Endodermal cell (in vitro differentiated cells): ENCODE measurements around the gene FEM1C. TPM values are rescaled to one million over a fixed set of nuclear protein-coding genes. Genes with fewer than 3 reads are reported as not detected.

Experiments
- DNase-seq: peaks from one replicate; pipeline ENCODE4 v3.0.0-alpha.2; 2017
- H3K27ac ChIP-seq: 2 replicates; pipeline ENCODE4 v1.5.1; 2013; ENCODE audit warnings: mild to moderate bottlenecking, low read depth, low read length, moderate library complexity
- H3K27me3 ChIP-seq: 2 replicates; pipeline ENCODE4 v1.6.1; 2013; ENCODE audit warnings: mild to moderate bottlenecking, low read length, moderate library complexity; ENCODE audit not compliant: insufficient read depth, control insufficient read depth, poor library complexity, severe bottlenecking
- H3K36me3 ChIP-seq: 2 replicates; pipeline ENCODE4 v1.7.0; 2013; ENCODE audit warnings: mild to moderate bottlenecking, low read length, moderate library complexity; ENCODE audit not compliant: control insufficient read depth, insufficient read depth
- H3K4me1 ChIP-seq: one replicate; pipeline ENCODE4 v1.7.0; 2013; ENCODE audit warnings: low read length; ENCODE audit not compliant: control insufficient read depth, insufficient read depth
- H3K4me3 ChIP-seq: 2 replicates; pipeline ENCODE4 v1.5.1; 2013; ENCODE audit warnings: mild to moderate bottlenecking, low read length, moderate library complexity
- H3K9ac ChIP-seq: 2 replicates; pipeline ENCODE4 v1.6.1; 2013; ENCODE audit warnings: mild to moderate bottlenecking, low read length, moderate library complexity; ENCODE audit not compliant: poor library complexity, severe bottlenecking; ENCODE audit errors: extremely low read depth
- H3K9me3 ChIP-seq: 2 replicates; pipeline ENCODE4 v1.6.1; 2013; ENCODE audit warnings: mild to moderate bottlenecking, low read length, moderate library complexity; ENCODE audit not compliant: control insufficient read depth
- H3K27ac Mint-ChIP-seq: 2 replicates; pipeline ENCODE4 v1.8.0; 2020; ENCODE audit warnings: mixed read lengths
- H3K27me3 Mint-ChIP-seq: 2 replicates; pipeline ENCODE4 v1.8.0; 2021; ENCODE audit warnings: mild to moderate bottlenecking, mixed read lengths; ENCODE audit not compliant: insufficient read depth
- H3K36me3 Mint-ChIP-seq: 2 replicates; pipeline ENCODE4 v1.8.0; 2020; ENCODE audit warnings: low read depth, mixed read lengths
- H3K4me1 Mint-ChIP-seq: 2 replicates; pipeline ENCODE4 v1.8.0; 2020; ENCODE audit warnings: mixed read lengths
- H3K4me3 Mint-ChIP-seq: 2 replicates; pipeline ENCODE4 v1.8.0; 2020; ENCODE audit warnings: mild to moderate bottlenecking, moderate library complexity, mixed read lengths
- H3K9me3 Mint-ChIP-seq: 2 replicates; pipeline ENCODE4 v1.8.0; 2020; ENCODE audit warnings: mild to moderate bottlenecking, mixed read lengths
- CTCF ChIP-seq: fragments of 200-600 bp; sonication (generic); conservative IDR thresholded peaks from 2 replicates; pipeline ENCODE4 v1.5.0; 2021; ENCODE audit warnings: antibody characterized with exemption, mild to moderate bottlenecking
- whole genome bisulfite sequencing, 2 experiments: methylation state at CpG; one replicate each; pipeline versions ENCODE4 v1.1.5 to v1.1.7; 2013; ENCODE audit warnings: missing lambda C conversion rate in 2 of 2, mixed read lengths in 1 of 2; ENCODE audit not compliant: insufficient coverage in 1 of 2, insufficient read length in 1 of 2; 5-methylcytosine and 5-hydroxymethylcytosine counted together
- total RNA-seq, 2 donors: library from RNA; stranded (reverse); fragmentation: NEBNext Ultra II Directional in 1 of 2; extraction: Animal tissue kit (Norgen Biotek cat#: 25700) in 1 of 2; gene quantifications; 2 replicates in 1 of 2; 3 replicates in 1 of 2; pipeline ENCODE4 v1.2.1, GENCODE V29; 2021

Gene FEM1C
- total RNA-seq, 2 donors from 2014 or later: 12.3 to 14.4 TPM

- no peaks in the 10 kb centered on the region for H3K36me3 Mint-ChIP-seq
- H3K36me3 ChIP-seq: no peaks in the 10 kb centered on the region
- TF ChIP-seq CTCF: peak; percentile 82
- H3K27ac ChIP-seq: no peak overlapping the region
- H3K27me3 ChIP-seq: no peaks in the 10 kb centered on the region
- DNase-seq: no peak
- no peaks in the 10 kb centered on the region for H3K4me1 Mint-ChIP-seq
- WGBS, 2 experiments: 64 to 84% methylated on average over 5 to 6 of the region's 6 CpGs
- no peaks in the 10 kb centered on the region for H3K9me3 ChIP-seq
- H3K4me1 ChIP-seq: no peaks in the 10 kb centered on the region
- no peak overlapping the region for H3K9ac ChIP-seq
- H3K4me3 ChIP-seq: no peak overlapping the region
- no peak overlapping the region for H3K27ac Mint-ChIP-seq
- H3K27me3 Mint-ChIP-seq: no peaks in the 10 kb centered on the region
- no peak overlapping the region for H3K4me3 Mint-ChIP-seq
- H3K9me3 Mint-ChIP-seq: no peaks in the 10 kb centered on the region
Observed at GRCh38 chr5:115586525-115587146, 42.1 kb upstream of the FEM1C start.

DNA sequence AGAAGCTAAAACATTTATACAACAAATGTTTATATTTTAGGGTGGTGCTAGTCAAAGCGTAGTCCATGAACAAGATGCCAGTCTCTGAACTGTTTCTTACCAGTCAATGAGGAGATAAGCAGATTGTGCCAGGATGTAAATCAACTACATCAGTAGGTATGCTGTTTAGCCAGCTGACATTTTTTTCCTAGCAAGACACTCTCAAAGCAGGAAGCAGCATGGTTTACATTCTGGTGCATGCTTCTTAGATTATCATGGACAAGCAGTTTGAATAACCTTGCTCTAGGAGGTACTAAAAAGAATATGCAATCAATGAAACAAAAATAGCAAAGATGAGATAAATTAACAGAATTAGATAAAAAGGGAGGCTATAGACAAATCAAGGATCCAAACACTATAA is 40.7 kb upstream of the FEM1C start:
- TF ChIP-seq CTCF: no peak
- Histone ChIP-seq H3K9me3 (no peaks in the 10 kb centered on the region), H3K27me3 (no peaks in the 10 kb centered on the region), H3K4me3 (no peak overlapping the region), H3K36me3 (no peaks in the 10 kb centered on the region), H3K4me1 (no peaks in the 10 kb centered on the region), H3K9ac (no peak overlapping the region), H3K27ac (no peak overlapping the region)
- no peak for DNase-seq
- Mint-ChIP-seq H3K27me3 (no peaks in the 10 kb centered on the region), H3K9me3 (no peaks in the 10 kb centered on the region), H3K4me3 (no peak overlapping the region), H3K4me1 (no peaks in the 10 kb centered on the region), H3K27ac (no peak overlapping the region), H3K36me3 (no peaks in the 10 kb centered on the region)
- 89 to 100% methylated on average over 1 of the region's 1 CpG for WGBS, 2 experiments

GRCh38 chr5:115584501-115584900 is 39.9 kb upstream of the FEM1C start:
- no peak for DNase-seq
- no peak for TF ChIP-seq CTCF
- Histone ChIP-seq H3K36me3 (no peaks in the 10 kb centered on the region), H3K9ac (no peak overlapping the region), H3K27me3 (no peaks in the 10 kb centered on the region), H3K9me3 (no peaks in the 10 kb centered on the region), H3K4me3 (no peak overlapping the region), H3K27ac (no peak overlapping the region), H3K4me1 (no peaks in the 10 kb centered on the region)
- Mint-ChIP-seq H3K36me3 (no peaks in the 10 kb centered on the region), H3K27me3 (no peaks in the 10 kb centered on the region), H3K27ac (no peak overlapping the region), H3K4me3 (no peak overlapping the region), H3K4me1 (no peaks in the 10 kb centered on the region), H3K9me3 (no peaks in the 10 kb centered on the region)
- 97% methylated on average over 1 of the region's 1 CpG; no CpG with 5 or more reads in 1 of the 2 experiments for WGBS, 2 experiments
